HG02884 (cell line): ENCODE data around the gene FOXL2NB.

Experiments used
- ATAC-seq: cut with Tn5 transposase; IDR thresholded peaks from one replicate; pipeline ENCODE4 v1.9.1; 2021; ENCODE audit warnings: mild to moderate bottlenecking, moderate library complexity; ENCODE audit not compliant: unreplicated experiment

Gene FOXL2NB

GRCh38 chr3:138987181-138987580, 40.2 kb downstream of the FOXL2NB start:
- no peak for ATAC-seq

- ATAC-seq: no peak
Observed at GRCh38 chr3:138995706-138996105, 48.7 kb downstream of the FOXL2NB start.
